H1 (cell line): Measurements from ENCODE around the gene ICE1. TPM values are rescaled to one million over a fixed set of nuclear protein-coding genes. Genes with fewer than 3 reads are reported as not detected.

Source experiments
- CTCF ChIP-seq, 3 experiments: IDR thresholded peaks; 1 replicate in 2 of 3; 2 replicates in 1 of 3; pipeline versions ENCODE4 v1.5.1 to v1.6.1; 2011; ENCODE audit warnings: low read length in 3 of 3, mild to moderate bottlenecking in 3 of 3, inconsistent platforms in 2 of 3, low read depth in 1 of 3, moderate library complexity in 1 of 3; ENCODE audit not compliant: insufficient read depth in 1 of 3; ENCODE audit errors: control extremely low read depth in 1 of 3
- HDAC6 ChIP-seq: IDR thresholded peaks from one replicate; pipeline ENCODE4 v1.7.1; 2012; ENCODE audit warnings: low read depth, mild to moderate bottlenecking, inconsistent platforms, low read length, moderate library complexity
- KDM1A ChIP-seq: fragments of 200-600, 300-600 bp; sonication (generic); IDR thresholded peaks from 2 replicates; pipeline ENCODE4 v1.7.1; 2016; ENCODE audit warnings: mild to moderate bottlenecking, low read length, borderline replicate concordance
- polyA plus RNA-seq, 7 experiments: library from polyadenylated mRNA; depleted of rRNA in 3 of 7; stranded (reverse) in 5 of 7; unstranded in 2 of 7; fragments of >200 nt in 5 of 7; fragments of 200-250 nt in 2 of 7; gene quantifications; 1 replicate in 5 of 7; 2 replicates in 1 of 7; 4 replicates in 1 of 7; pipeline versions ENCODE4 v1.2.1 to v1.2.3, GENCODE V29; 2011 to 2013; ENCODE audit warnings: missing spikeins in 2 of 7, mixed read lengths in 2 of 7
- total RNA-seq: library from RNA; stranded (reverse); fragmentation: NEBNext Ultra II Directional; extraction: Animal tissue kit (Norgen Biotek cat#: 25700); gene quantifications from 2 replicates; pipeline ENCODE4 v1.2.1, GENCODE V29; 2021
- TF ChIP-seq, protein P1 (sequence below): fragments of 300-600 bp; sonication (generic); IDR thresholded peaks from 2 replicates; pipeline ENCODE4 v1.7.1; 2012; ENCODE audit warnings: low read length, moderate library complexity, mild to moderate bottlenecking, inconsistent platforms; ENCODE audit not compliant: insufficient replicate concordance
- TF ChIP-seq, protein P2 (sequence below): IDR thresholded peaks from 2 replicates; pipeline ENCODE4 v1.6.1; 2011; ENCODE audit warnings: low read length, improper control_type of control experiment

Gene ICE1
- total and polyA plus RNA-seq, 2 of the 8 experiments (the other 6 are each of a cell fraction or from before 2014, with no cell fraction given), result 11.8 to 53.9 TPM

- no peak for TF ChIP-seq CTCF (IDR thresholded peaks at IDR 0.05; ENCODE audit: control extremely low read depth in 1 of 3, insufficient read depth in 1 of 3, low read depth in 1 of 3, low read length in 3 of 3)
- TF ChIP-seq, protein P1, sequence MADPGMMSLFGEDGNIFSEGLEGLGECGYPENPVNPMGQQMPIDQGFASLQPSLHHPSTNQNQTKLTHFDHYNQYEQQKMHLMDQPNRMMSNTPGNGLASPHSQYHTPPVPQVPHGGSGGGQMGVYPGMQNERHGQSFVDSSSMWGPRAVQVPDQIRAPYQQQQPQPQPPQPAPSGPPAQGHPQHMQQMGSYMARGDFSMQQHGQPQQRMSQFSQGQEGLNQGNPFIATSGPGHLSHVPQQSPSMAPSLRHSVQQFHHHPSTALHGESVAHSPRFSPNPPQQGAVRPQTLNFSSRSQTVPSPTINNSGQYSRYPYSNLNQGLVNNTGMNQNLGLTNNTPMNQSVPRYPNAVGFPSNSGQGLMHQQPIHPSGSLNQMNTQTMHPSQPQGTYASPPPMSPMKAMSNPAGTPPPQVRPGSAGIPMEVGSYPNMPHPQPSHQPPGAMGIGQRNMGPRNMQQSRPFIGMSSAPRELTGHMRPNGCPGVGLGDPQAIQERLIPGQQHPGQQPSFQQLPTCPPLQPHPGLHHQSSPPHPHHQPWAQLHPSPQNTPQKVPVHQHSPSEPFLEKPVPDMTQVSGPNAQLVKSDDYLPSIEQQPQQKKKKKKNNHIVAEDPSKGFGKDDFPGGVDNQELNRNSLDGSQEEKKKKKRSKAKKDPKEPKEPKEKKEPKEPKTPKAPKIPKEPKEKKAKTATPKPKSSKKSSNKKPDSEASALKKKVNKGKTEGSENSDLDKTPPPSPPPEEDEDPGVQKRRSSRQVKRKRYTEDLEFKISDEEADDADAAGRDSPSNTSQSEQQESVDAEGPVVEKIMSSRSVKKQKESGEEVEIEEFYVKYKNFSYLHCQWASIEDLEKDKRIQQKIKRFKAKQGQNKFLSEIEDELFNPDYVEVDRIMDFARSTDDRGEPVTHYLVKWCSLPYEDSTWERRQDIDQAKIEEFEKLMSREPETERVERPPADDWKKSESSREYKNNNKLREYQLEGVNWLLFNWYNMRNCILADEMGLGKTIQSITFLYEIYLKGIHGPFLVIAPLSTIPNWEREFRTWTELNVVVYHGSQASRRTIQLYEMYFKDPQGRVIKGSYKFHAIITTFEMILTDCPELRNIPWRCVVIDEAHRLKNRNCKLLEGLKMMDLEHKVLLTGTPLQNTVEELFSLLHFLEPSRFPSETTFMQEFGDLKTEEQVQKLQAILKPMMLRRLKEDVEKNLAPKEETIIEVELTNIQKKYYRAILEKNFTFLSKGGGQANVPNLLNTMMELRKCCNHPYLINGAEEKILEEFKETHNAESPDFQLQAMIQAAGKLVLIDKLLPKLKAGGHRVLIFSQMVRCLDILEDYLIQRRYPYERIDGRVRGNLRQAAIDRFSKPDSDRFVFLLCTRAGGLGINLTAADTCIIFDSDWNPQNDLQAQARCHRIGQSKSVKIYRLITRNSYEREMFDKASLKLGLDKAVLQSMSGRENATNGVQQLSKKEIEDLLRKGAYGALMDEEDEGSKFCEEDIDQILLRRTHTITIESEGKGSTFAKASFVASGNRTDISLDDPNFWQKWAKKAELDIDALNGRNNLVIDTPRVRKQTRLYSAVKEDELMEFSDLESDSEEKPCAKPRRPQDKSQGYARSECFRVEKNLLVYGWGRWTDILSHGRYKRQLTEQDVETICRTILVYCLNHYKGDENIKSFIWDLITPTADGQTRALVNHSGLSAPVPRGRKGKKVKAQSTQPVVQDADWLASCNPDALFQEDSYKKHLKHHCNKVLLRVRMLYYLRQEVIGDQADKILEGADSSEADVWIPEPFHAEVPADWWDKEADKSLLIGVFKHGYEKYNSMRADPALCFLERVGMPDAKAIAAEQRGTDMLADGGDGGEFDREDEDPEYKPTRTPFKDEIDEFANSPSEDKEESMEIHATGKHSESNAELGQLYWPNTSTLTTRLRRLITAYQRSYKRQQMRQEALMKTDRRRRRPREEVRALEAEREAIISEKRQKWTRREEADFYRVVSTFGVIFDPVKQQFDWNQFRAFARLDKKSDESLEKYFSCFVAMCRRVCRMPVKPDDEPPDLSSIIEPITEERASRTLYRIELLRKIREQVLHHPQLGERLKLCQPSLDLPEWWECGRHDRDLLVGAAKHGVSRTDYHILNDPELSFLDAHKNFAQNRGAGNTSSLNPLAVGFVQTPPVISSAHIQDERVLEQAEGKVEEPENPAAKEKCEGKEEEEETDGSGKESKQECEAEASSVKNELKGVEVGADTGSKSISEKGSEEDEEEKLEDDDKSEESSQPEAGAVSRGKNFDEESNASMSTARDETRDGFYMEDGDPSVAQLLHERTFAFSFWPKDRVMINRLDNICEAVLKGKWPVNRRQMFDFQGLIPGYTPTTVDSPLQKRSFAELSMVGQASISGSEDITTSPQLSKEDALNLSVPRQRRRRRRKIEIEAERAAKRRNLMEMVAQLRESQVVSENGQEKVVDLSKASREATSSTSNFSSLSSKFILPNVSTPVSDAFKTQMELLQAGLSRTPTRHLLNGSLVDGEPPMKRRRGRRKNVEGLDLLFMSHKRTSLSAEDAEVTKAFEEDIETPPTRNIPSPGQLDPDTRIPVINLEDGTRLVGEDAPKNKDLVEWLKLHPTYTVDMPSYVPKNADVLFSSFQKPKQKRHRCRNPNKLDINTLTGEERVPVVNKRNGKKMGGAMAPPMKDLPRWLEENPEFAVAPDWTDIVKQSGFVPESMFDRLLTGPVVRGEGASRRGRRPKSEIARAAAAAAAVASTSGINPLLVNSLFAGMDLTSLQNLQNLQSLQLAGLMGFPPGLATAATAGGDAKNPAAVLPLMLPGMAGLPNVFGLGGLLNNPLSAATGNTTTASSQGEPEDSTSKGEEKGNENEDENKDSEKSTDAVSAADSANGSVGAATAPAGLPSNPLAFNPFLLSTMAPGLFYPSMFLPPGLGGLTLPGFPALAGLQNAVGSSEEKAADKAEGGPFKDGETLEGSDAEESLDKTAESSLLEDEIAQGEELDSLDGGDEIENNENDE, result no peak
- TF ChIP-seq, protein P2, sequence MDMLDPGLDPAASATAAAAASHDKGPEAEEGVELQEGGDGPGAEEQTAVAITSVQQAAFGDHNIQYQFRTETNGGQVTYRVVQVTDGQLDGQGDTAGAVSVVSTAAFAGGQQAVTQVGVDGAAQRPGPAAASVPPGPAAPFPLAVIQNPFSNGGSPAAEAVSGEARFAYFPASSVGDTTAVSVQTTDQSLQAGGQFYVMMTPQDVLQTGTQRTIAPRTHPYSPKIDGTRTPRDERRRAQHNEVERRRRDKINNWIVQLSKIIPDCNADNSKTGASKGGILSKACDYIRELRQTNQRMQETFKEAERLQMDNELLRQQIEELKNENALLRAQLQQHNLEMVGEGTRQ, result no peak
- TF ChIP-seq KDM1A, result no peak
- TF ChIP-seq HDAC6, result no peak
- TF ChIP-seq, all 59 proteins: peak for 0
Measured at GRCh38 chr5:5383461-5383860, 39.0 kb upstream of the ICE1 start (continued).
